Keratinocyte (primary cell): ENCODE measurements around the gene TAPT1. TPM values are rescaled to one million over a fixed set of nuclear protein-coding genes. Genes with fewer than 3 reads are reported as not detected.

Experiments used
- DNase-seq: peaks from one replicate; pipeline ENCODE4 v3.0.0-alpha.2; 2011; ENCODE audit warnings: low read depth, missing footprints, low spot score
- FAIRE-seq: peaks from 2 replicates; lab custom pipeline; 2011; peaks lifted over from hg19 to GRCh38; lab: Jason Lieb, UNC
- H2AFZ ChIP-seq: 2 replicates; pipeline ENCODE4 v1.6.0; 2012; ENCODE audit warnings: low read length, control low read depth, inconsistent platforms; ENCODE audit not compliant: control insufficient read depth
- H3K27ac ChIP-seq: 2 replicates; pipeline ENCODE4 v1.5.1; 2011; ENCODE audit warnings: low read length; ENCODE audit not compliant: control insufficient read depth, insufficient read depth
- H3K27me3 ChIP-seq: 3 replicates; pipeline ENCODE4 v1.6.0; 2011; ENCODE audit warnings: low read length; ENCODE audit not compliant: control insufficient read depth, insufficient read depth; ENCODE audit errors: extremely low read depth
- H3K36me3 ChIP-seq, 2 experiments: 2 replicates in 1 of 2; 3 replicates in 1 of 2; pipeline ENCODE4 v1.5.1; 2011; ENCODE audit warnings: low read length in 2 of 2, mild to moderate bottlenecking in 1 of 2; ENCODE audit not compliant: control insufficient read depth in 2 of 2, insufficient read depth in 2 of 2; ENCODE audit errors: extremely low read depth in 1 of 2
- H3K4me1 ChIP-seq: 3 replicates; pipeline ENCODE4 v1.5.1; 2011; ENCODE audit warnings: low read length; ENCODE audit not compliant: control insufficient read depth, insufficient read depth; ENCODE audit errors: extremely low read depth
- H3K4me2 ChIP-seq: 3 replicates; pipeline ENCODE4 v1.6.0; 2011; ENCODE audit warnings: low read depth, low read length; ENCODE audit not compliant: control insufficient read depth, insufficient read depth; ENCODE audit errors: extremely low read depth
- H3K4me3 ChIP-seq, 3 experiments: fragments of 200-600 bp in 1 of 3; sonication (generic) in 1 of 3; 2 replicates in 2 of 3; 3 replicates in 1 of 3; pipeline ENCODE4 v1.5.1; 2011 to 2016; ENCODE audit warnings: low read length in 3 of 3, mild to moderate bottlenecking in 3 of 3, control low read depth in 2 of 3, inconsistent platforms in 1 of 3, low read depth in 1 of 3, mixed read lengths in 1 of 3, mixed run types in 1 of 3, moderate library complexity in 1 of 3; ENCODE audit not compliant: control insufficient read depth in 2 of 3, insufficient read depth in 2 of 3; ENCODE audit errors: extremely low read depth in 1 of 3
- H3K79me2 ChIP-seq: 2 replicates; pipeline ENCODE4 v1.6.0; 2012; ENCODE audit warnings: low read length; ENCODE audit not compliant: control insufficient read depth, insufficient read depth
- H3K9ac ChIP-seq: 3 replicates; pipeline ENCODE4 v1.6.0; 2011; ENCODE audit warnings: low read length; ENCODE audit not compliant: control insufficient read depth, insufficient read depth; ENCODE audit errors: extremely low read depth
- H3K9me1 ChIP-seq: 3 replicates; pipeline ENCODE4 v1.6.0; 2011; ENCODE audit warnings: low read length; ENCODE audit not compliant: control insufficient read depth, insufficient read depth; ENCODE audit errors: extremely low read depth
- H3K9me3 ChIP-seq: 2 replicates; pipeline ENCODE4 v1.5.1; 2012; ENCODE audit warnings: low read depth, low read length; ENCODE audit not compliant: control insufficient read depth
- H4K20me1 ChIP-seq: 3 replicates; pipeline ENCODE4 v1.6.0; 2011; ENCODE audit warnings: low read length; ENCODE audit not compliant: control insufficient read depth, insufficient read depth; ENCODE audit errors: extremely low read depth
- EZH2 ChIP-seq: IDR thresholded peaks from one replicate; pipeline ENCODE4 v1.6.1; 2012; ENCODE audit warnings: inconsistent platforms, mild to moderate bottlenecking, low read length, moderate library complexity
- dilution Hi-C: fragments of 300-500 bp; cut with MboI; formaldehyde crosslinking; loops from one replicate; pipeline ENCODE4 v1.7.0; 2020; ENCODE audit warnings: low sequenced_read_pairs; ENCODE audit not compliant: extremely low pct_ligation_motif_present
- polyA plus RNA-seq, 5 experiments: library from polyadenylated mRNA; depleted of rRNA in 3 of 5; stranded (reverse) in 3 of 5; stranded (forward) in 1 of 5; unstranded in 1 of 5; fragments of >200 nt; gene quantifications; 1 replicate in 1 of 5; 2 replicates in 3 of 5; 3 replicates in 1 of 5; pipeline versions ENCODE4 v1.2.1 to v1.2.3, GENCODE V29; 2011 to 2012; ENCODE audit warnings: missing spikeins in 2 of 5, low read depth in 1 of 5, low replicate concordance in 1 of 5
- TF ChIP-seq, protein P1 (sequence below), 3 experiments: IDR thresholded peaks in 1 of 3; conservative IDR thresholded peaks in 1 of 3; optimal IDR thresholded peaks in 1 of 3; 2 replicates in 2 of 3; 3 replicates in 1 of 3; pipeline versions ENCODE3 to v1.5.1; 2011; ENCODE audit warnings: low read length in 3 of 3, mild to moderate bottlenecking in 3 of 3, moderate library complexity in 2 of 3, control low read depth in 1 of 3, inconsistent platforms in 1 of 3; ENCODE audit not compliant: insufficient read depth in 2 of 3; ENCODE audit errors: extremely low read depth in 1 of 3

TAPT1 gene
- polyA plus RNA-seq, 1 donor (not counting 4 experiments of a cell fraction or from before 2014, with no cell fraction given) = 10.7 TPM

DNA sequence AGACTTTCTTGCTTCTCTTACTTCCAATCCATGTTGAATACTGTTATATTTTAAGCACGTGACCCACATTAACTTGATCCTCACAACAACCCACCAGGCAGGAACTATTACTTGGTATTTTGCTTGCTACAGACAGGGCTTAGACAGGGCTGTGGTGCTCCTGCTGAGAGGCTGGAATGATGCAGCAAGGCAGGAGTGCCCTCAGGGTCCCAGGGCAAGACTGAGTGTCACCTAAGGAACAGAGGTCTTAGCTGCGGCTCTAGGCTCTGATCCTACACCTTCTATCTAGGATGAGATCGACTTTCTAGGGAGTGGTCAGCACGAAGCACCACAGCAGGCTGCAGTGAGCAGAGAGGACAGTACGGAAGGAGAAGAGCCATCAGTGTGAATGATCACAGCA lies 20.0 kb downstream of the TAPT1 start:
- FAIRE-seq (no peak), DNase-seq (no peak)
- Histone ChIP-seq H3K4me2 (no peak overlapping the region), H3K27ac (no peak overlapping the region), H4K20me1 (no peaks in the 10 kb centered on the region), H3K9ac (no peak overlapping the region), H3K9me1 (no peaks in the 10 kb centered on the region), H3K27me3 (no peaks in the 10 kb centered on the region), H3K36me3 (no peaks in the 10 kb centered on the region), H3K79me2 (no peaks in the 10 kb centered on the region), H3K4me3 (no peak overlapping the region), H2AFZ (no peak overlapping the region), H3K4me1 (no peaks in the 10 kb centered on the region), H3K9me3 (no peaks in the 10 kb centered on the region)
- dilution Hi-C loops = no loop called here
- TF ChIP-seq, protein P1, sequence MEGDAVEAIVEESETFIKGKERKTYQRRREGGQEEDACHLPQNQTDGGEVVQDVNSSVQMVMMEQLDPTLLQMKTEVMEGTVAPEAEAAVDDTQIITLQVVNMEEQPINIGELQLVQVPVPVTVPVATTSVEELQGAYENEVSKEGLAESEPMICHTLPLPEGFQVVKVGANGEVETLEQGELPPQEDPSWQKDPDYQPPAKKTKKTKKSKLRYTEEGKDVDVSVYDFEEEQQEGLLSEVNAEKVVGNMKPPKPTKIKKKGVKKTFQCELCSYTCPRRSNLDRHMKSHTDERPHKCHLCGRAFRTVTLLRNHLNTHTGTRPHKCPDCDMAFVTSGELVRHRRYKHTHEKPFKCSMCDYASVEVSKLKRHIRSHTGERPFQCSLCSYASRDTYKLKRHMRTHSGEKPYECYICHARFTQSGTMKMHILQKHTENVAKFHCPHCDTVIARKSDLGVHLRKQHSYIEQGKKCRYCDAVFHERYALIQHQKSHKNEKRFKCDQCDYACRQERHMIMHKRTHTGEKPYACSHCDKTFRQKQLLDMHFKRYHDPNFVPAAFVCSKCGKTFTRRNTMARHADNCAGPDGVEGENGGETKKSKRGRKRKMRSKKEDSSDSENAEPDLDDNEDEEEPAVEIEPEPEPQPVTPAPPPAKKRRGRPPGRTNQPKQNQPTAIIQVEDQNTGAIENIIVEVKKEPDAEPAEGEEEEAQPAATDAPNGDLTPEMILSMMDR (optimal IDR thresholded peaks at IDR 0.05 in 1 of 3, IDR thresholded peaks at IDR 0.05 in 1 of 3, conservative IDR thresholded peaks at IDR 0.05 in 1 of 3; ENCODE audit: extremely low read depth in 1 of 3, insufficient read depth in 2 of 3, low read length in 3 of 3) = no peak

DNA sequence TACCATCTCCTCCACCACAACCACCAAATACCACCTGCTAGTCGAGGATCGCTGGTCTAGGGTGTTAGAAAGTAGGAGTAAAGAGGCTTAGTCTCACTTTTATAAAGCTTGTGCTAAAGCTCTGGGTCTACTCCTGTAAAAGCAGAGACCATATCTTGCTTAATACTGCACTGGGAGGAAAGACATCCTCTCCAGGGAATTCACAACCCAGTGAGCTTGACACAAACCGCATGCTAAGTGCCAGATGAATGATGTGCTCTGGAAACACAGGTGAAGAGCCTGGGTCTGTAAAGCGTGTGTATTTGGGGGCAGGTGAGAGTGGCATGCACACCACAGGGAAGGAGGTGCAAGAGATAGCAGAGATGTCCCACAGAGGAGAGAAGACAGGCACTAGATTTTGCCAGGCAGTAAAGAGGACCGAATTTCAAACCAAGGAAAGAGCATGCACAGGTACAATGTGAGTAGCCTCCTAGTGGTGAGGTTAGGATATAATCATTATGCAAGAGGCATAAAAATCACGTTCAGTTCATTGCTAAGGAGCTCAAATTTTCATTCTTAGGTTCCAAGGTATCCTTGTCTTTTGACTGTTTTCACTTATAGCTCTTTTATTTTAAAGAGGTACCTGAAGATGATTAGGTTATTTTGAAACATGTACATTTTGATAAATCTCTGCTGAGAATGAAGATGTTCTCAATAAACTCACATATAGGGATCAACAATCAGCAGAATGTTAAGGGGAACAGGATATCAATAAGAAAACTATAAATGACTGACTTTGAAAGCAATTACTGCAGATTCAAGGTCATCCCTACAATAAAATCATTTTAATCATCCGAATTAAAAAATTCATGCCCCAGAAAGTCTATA lies 20.7 kb downstream of the TAPT1 start:
- Histone ChIP-seq H2AFZ (no peak overlapping the region), H3K4me1 (no peaks in the 10 kb centered on the region), H3K27ac (no peak overlapping the region), H3K9me3 (no peaks in the 10 kb centered on the region), H3K9me1 (no peaks in the 10 kb centered on the region), H4K20me1 (no peaks in the 10 kb centered on the region), H3K9ac (no peak overlapping the region), H3K27me3 (no peaks in the 10 kb centered on the region), H3K4me3 (no peak overlapping the region), H3K79me2 (no peaks in the 10 kb centered on the region), H3K36me3 (no peaks in the 10 kb centered on the region), H3K4me2 (no peak overlapping the region)
- dilution Hi-C loops = no loop called here
- DNase-seq (no peak), FAIRE-seq (peak; percentile 56)
- TF ChIP-seq EZH2 = no peak
- TF ChIP-seq, protein P1 (optimal IDR thresholded peaks at IDR 0.05 in 1 of 3, IDR thresholded peaks at IDR 0.05 in 1 of 3, conservative IDR thresholded peaks at IDR 0.05 in 1 of 3; ENCODE audit: extremely low read depth in 1 of 3, insufficient read depth in 2 of 3, low read length in 3 of 3) = peak; percentile 47 to 73 (median 65)
